Measurements from ENCODE around the gene MAML3.

MAML3 gene

GRCh38 chr4:139987502-139987850 is 166.5 kb downstream of the MAML3 start:
- Mint-ChIP-seq H3K4me3 (no peak overlapping the region), H3K9me3 (peaks cover 12% of the 10 kb centered on the region), H3K27ac (peak overlapping the region; percentile 71), H3K36me3 (ENCODE audit: low read depth) (peaks cover 44% of the 10 kb centered on the region), H3K27me3 (ENCODE audit: low read depth, poor library complexity) (no peaks in the 10 kb centered on the region), H3K4me1 (peaks cover 38% of the 10 kb centered on the region)
- TF ChIP-seq CTCF (IDR thresholded peaks at IDR 0.05) = no peak
- no peak for DNase-seq

DNA sequence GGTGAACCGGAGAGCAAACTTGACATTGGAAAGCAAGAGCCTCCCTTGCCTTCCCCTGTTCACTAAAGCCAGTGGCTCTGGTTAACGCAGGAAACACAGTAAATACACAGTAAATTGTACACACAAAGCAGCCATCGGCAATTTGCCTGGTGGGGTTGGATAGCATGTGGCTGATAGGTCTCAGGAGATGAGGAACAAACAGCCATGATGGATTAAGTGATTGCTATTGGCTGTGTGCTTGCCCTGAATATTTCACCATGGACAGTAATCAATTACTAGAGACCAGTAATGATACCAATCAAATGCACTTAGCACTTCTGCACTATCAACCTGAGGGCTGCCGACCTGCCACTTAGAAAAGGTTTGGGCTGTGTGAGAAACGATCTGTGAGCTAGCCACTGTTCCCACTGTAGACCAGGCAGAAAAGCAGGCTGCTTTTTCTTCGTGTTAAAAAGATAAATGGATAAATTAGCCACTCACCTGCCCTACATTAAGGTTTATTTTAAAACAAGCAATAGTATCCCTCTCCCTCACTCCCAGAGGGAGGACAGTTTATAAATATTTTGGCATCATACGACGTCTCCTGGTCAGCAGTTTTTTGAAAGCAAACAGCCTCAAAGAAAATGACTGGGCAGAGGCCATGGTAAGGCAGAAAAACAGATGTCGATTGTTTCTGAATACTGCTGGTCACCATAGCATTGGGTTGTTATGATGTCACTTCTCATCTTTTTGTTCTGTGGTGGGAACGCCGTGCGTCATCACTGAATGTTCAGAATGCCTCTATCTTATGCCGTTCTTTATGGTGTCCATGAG is 167.1 kb downstream of the MAML3 start:
- Mint-ChIP-seq H3K9me3 (peaks cover 6% of the 10 kb centered on the region), H3K4me3 (no peak overlapping the region), H3K27ac (peak overlapping the region; percentile 71), H3K27me3 (ENCODE audit: low read depth, poor library complexity) (no peaks in the 10 kb centered on the region), H3K36me3 (ENCODE audit: low read depth) (peaks cover 42% of the 10 kb centered on the region), H3K4me1 (peaks cover 38% of the 10 kb centered on the region)
- no peak for DNase-seq
- TF ChIP-seq CTCF (IDR thresholded peaks at IDR 0.05) = no peak

GRCh38 chr4:139986106-139986505 is 167.9 kb downstream of the MAML3 start:
- peak overlapping the region; percentile 73 for H3K27ac Mint-ChIP-seq
- no peak for TF ChIP-seq CTCF (IDR thresholded peaks at IDR 0.05)
- peaks cover 43% of the 10 kb centered on the region for H3K36me3 Mint-ChIP-seq (ENCODE audit: low read depth)
- DNase-seq = no peak
- no peak overlapping the region for H3K4me3 Mint-ChIP-seq
- peaks cover 38% of the 10 kb centered on the region for H3K4me1 Mint-ChIP-seq
- no peaks in the 10 kb centered on the region for H3K9me3 Mint-ChIP-seq
- H3K27me3 Mint-ChIP-seq (ENCODE audit: low read depth, poor library complexity) = no peaks in the 10 kb centered on the region

GRCh38 chr4:139985401-139985800 is 168.6 kb downstream of the MAML3 start:
- no peak for TF ChIP-seq CTCF (IDR thresholded peaks at IDR 0.05)
- no peak for DNase-seq
- H3K4me3 Mint-ChIP-seq = no peak overlapping the region
- H3K4me1 Mint-ChIP-seq = peaks cover 38% of the 10 kb centered on the region
- H3K27me3 Mint-ChIP-seq (ENCODE audit: low read depth, poor library complexity) = no peaks in the 10 kb centered on the region
- peaks cover under 1% of the 10 kb centered on the region for H3K9me3 Mint-ChIP-seq
- peaks cover 45% of the 10 kb centered on the region for H3K36me3 Mint-ChIP-seq (ENCODE audit: low read depth)
- H3K27ac Mint-ChIP-seq = peak overlapping the region; percentile 9

DNA sequence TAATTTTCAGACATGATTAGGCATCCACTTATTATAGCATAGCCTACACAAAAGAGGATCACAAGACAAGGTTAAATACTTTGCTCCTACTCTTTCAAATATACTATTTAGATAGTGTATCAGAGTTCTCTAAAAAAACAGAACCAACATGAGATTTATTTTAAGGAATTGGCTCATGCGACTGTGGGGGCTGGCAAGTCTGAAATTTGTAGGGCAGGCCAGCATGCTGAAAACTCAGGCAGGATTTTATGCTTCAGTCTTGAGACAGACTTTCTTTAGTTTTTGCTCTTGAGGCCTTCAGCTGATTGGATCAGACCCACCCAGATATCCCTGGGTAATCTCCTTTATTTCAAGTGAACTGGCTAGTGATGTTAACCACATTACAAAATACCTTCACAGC is 169.5 kb downstream of the MAML3 start:
- no peak for TF ChIP-seq CTCF (IDR thresholded peaks at IDR 0.05)
- Mint-ChIP-seq H3K27ac (no peak overlapping the region), H3K4me3 (no peak overlapping the region), H3K36me3 (ENCODE audit: low read depth) (peaks cover 51% of the 10 kb centered on the region), H3K27me3 (ENCODE audit: low read depth, poor library complexity) (no peaks in the 10 kb centered on the region), H3K4me1 (peaks cover 33% of the 10 kb centered on the region), H3K9me3 (peaks cover 6% of the 10 kb centered on the region)
- DNase-seq = no peak

GRCh38 chr4:139978692-139979091 is 175.3 kb downstream of the MAML3 start:
- H3K36me3 Mint-ChIP-seq (ENCODE audit: low read depth) = peaks cover 68% of the 10 kb centered on the region
- peaks cover 6% of the 10 kb centered on the region for H3K9me3 Mint-ChIP-seq
- peak overlapping the region; percentile 80 for H3K27ac Mint-ChIP-seq
- DNase-seq = no peak
- H3K4me3 Mint-ChIP-seq = no peak overlapping the region
- H3K27me3 Mint-ChIP-seq (ENCODE audit: low read depth, poor library complexity) = no peaks in the 10 kb centered on the region
- TF ChIP-seq CTCF (IDR thresholded peaks at IDR 0.05) = no peak
- peaks cover 34% of the 10 kb centered on the region for H3K4me1 Mint-ChIP-seq
